GM18858 (cell line): ENCODE measurements around the gene BACH2.
"Not testable (repeated sequence)": the region's sequence is repeated elsewhere in the genome, so short reads cannot be mapped to it uniquely, and the experiment has no call there.

Experiments used
- ATAC-seq: cut with Tn5 transposase; IDR thresholded peaks from one replicate; pipeline ENCODE4 v1.9.1; 2021; ENCODE audit not compliant: unreplicated experiment

BACH2 gene

GRCh38 chr6:90039911-90040310 is 256.7 kb downstream of the BACH2 start:
- ATAC-seq, result no peak

DNA sequence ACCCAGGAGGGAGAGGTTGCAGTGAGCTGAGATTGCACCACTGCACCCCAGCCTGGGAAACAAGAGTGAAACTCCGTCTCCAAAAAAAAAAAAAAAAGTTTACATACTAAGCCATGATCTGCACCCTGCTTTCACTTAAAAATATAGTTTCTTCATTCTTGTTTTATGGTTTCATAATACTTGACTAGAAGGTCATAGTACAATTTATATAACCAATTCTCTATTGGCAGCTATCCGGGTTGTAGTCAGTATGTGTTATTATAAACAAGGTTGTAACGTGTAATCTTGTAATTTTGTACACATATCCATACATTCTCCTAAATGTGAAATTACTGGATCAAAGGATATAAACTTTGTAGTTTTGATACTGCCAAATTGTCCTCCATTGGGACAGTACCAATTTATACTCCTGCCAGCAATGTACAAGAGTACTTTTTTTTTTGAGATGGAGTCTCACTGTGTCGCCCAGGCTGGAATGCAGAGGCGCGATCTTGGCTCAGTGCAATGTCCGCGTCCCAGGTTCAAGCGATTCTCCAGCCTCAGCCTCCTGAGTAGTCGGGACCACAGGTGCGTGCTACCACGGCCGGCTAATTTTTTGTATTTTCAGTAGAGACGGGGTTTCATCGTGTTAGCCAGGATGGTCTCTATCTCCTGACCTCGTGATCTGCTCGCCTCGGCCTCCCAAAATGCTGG is 257.5 kb downstream of the BACH2 start:
- ATAC-seq, result no peak

DNA sequence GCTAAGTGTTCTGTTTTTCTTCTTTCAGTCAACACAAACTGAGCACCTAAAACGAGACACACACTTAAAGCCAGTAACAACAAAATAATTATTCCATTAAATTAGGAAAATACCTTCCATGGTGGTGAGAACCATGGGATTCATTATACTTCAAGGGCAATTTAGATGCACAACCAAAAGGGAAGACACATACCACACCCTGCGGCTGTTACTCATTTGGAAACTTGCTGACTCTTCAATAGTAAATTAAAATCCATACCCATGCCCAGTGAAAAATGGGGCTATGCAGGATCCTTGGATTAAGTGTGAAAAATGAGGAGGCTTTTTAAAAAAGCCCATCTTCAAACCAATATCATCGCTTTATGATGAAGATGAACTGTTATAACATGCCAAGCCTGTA is 259.7 kb downstream of the BACH2 start:
- no peak for ATAC-seq

DNA sequence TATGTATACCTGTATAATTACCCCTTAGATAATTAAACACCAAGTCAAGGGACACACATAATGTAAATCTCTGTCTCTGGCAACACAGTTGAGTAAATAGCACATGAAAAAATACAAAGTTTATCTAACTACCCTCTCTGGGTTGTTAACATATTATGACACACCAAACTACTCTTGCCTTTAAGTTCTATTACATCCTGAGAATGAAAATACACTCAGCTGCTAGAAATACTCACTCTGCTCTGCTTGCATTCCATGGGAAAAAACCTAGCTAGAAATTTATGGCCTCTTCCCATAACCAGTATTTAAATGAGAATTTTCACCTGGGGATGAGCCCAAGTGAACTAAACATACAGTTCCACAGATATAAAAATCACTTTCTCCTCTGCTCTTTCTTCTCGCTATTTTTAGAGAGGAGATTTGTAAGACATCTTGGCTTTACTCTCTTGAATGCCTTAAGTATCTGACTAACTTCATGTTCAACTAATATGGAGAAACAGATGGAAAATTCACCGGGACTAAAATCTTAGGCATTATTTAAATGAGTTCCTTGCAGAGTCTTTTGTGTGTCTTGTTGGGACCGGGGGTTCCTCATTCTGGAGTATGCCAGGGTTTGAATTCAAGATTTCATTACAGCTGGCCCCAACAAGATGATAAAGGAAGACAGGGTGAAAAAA is 261.5 kb downstream of the BACH2 start:
- no peak for ATAC-seq

DNA sequence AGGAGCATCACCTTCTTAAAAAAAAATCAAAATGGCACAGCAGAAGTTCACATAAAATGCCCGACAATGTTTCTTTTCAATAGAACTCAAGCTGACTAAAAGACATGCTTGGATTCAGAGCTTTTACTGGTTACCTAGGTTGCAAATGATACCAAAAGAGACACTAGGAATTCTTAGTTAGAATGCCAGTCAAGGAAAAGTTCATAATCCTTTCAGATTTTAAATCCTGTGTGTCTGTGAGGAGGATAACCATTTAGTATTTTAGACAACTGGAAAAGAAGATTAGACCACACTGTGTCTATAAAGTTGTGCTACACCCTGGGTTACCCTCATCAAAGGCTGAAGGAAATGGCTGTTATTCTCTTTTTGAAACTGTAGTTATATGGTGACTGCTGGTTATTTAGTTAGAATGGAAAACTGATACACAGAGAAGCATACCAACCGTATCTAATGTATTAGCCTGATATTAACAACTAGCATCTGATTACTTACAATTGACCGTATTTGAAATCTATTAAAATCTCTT is 262.8 kb downstream of the BACH2 start:
- ATAC-seq, result no peak

DNA sequence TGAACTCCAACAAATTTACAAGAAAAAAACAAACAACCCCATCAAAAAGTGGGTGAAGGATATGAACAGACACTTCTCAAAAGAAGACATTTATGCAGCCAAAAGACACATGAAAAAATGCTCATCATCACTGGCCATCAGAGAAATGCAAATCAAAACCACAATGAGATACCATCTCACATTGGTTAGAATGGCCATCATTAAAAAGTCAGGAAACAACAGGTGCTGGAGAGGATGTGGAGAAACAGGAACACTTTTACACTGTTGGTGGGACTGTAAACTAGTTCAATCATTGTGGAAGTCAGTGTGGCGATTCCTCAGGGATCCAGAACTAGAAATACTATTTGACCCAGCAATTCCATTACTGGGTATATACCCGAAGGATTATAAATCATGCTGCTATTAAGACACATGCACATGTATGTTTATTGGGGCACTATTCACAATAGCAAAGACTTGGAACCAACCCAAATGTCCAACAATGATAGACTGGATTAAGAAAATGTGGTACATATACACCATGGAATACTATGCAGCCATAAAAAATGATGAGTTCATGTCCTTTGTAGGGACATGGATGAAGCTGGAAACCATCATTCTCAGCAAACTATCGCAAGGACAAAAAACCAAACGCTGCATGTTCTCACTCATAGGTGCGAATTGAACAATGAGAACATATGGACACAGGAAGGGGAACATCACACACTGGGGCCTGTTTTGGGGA is 264.0 kb downstream of the BACH2 start:
- ATAC-seq, result not testable (repeated sequence)

DNA sequence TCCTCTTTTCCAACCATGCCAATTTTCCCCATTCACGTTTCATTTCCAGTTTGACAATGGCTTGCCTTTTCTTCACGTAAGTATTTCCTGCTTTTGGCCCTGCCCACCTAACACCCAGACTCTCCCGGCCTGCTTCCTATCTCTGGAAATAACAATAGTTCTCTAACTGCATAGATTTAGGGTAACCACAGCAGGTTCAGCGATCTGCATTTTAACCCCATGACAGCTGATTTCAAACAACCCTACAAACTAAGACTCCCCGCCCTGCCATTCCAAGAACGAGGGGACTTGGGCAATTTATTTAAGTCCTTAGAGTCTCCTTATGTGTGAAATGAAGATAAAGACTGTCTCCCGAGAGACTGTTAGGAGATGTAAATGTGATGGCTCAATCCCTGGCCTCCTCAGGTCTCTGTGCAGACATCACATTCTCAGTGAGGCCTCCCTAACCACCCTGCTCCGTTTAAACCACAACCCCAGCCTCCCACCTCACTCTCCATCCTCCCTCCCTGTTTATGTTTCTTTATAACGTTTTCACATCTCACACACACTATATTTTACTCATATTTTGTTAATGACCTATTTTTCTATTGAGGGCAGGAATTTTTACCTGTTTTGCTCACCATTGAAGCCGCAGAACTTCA is 267.5 kb downstream of the BACH2 start:
- no peak for ATAC-seq

GRCh38 chr6:90028066-90028778 is 268.4 kb downstream of the BACH2 start:
- no peak for ATAC-seq

DNA sequence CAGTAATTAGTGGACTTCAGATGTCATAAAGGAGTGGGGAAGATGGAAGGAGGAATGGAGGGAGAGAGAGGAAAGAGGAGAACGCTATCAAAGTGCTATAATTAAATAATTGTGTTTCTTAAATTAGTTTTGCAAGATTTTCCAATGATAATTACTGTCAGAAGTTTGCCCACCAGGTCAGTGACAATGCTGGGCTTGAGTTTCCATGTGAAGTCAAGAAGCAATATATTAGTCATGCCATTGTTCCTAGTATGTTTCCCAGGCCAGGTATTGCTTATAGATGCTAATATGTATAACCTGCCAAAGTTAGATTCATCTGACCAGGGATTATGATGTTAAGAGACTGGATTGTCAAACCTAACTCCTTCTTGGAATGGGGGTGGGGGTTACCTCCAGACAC is 270.4 kb downstream of the BACH2 start:
- ATAC-seq, result no peak

- no peak for ATAC-seq
These were observed 271.1 kb downstream of the BACH2 start for GRCh38 chr6:90025523-90026061.

GRCh38 chr6:90024633-90025032 is 272.0 kb downstream of the BACH2 start:
- no peak for ATAC-seq

GRCh38 chr6:90021711-90022110 is 274.9 kb downstream of the BACH2 start:
- no peak for ATAC-seq

- ATAC-seq, result no peak
These were observed 275.9 kb downstream of the BACH2 start for GRCh38 chr6:90020746-90021145.

GRCh38 chr6:90019216-90019615 is 277.4 kb downstream of the BACH2 start:
- ATAC-seq, result no peak

- no peak for ATAC-seq
These were observed 280.8 kb downstream of the BACH2 start for GRCh38 chr6:90015883-90016282.

- ATAC-seq, result no peak
These were observed 287.6 kb downstream of the BACH2 start for GRCh38 chr6:90008908-90009501.

GRCh38 chr6:90008189-90008907 is 288.3 kb downstream of the BACH2 start:
- ATAC-seq, result no peak

- ATAC-seq, result no peak
These were observed 291.4 kb downstream of the BACH2 start for GRCh38 chr6:90005048-90005827.

DNA sequence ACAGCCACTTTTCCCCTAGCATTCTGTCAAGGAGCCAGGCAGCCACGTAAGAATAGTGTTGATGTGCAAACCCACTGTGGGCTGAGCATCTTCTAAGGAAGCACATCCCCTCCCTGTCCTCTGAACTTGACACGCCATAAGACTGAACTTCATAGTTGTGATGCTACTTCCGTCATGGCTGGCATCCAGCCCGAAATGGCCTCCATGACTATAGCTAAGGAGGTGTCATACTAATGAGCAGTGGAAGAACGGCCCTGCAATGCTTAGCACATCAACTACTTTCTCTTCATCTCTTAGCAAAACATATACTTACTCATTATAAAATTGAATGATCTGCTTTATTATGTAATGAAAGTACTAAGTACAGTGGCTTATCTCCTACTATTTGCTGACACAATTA is 292.1 kb downstream of the BACH2 start:
- ATAC-seq, result no peak
